SW480 (cell line): ENCODE measurements around the gene TFRC.
"Not testable (repeated sequence)": the region's sequence is repeated elsewhere in the genome, so short reads cannot be mapped to it uniquely, and the experiment has no call there.

ENCODE experiments used
- DNase-seq: peaks from one replicate; pipeline ENCODE4 v3.0.0-alpha.2; 2016; ENCODE audit warnings: low spot score

Gene TFRC

GRCh38 chr3:196004359-196005052 is 77.4 kb downstream of the TFRC start:
- not testable (repeated sequence) for DNase-seq

GRCh38 chr3:196003611-196004010 is 78.3 kb downstream of the TFRC start:
- DNase-seq, result no peak

- not testable (repeated sequence) for DNase-seq
Observed at GRCh38 chr3:196002721-196003120, 79.2 kb downstream of the TFRC start.

GRCh38 chr3:196001240-196001639 is 80.7 kb downstream of the TFRC start:
- DNase-seq, result not testable (repeated sequence)

DNA sequence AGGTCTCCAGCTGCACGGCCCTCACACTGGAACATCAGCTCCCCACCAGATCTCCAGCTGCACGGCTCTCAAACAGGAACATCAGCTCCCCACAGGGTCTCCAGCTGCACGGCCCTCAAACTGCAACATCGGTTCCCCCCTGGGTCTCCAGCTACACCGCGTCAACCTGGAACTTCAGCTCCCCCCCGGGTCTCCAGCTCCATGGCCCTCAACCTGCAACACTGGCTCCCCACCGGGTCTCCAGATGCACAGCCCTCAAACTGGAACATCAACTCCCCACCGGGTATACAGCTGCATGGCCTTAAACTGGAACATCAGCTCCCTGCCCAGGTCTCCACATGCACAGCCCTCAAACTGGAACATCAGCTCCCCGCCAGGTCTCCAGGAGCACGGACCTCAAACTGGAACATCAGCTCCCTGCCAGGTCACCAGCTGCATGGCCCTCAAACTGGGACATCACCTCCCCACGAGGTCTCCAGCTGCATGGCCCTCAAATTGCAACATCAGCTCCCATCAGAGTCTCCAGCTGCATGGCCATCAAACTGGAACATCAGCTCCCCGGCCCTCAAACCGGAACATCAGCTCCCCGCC is 81.4 kb downstream of the TFRC start:
- not testable (repeated sequence) for DNase-seq

- no peak for DNase-seq
Observed at GRCh38 chr3:195999896-196000295, 82.0 kb downstream of the TFRC start.
